Right ventricle myocardium superior (tissue), 1 donor: ENCODE results near the gene ERBIN. TPM values are rescaled to one million over a fixed set of nuclear protein-coding genes. Genes with fewer than 3 reads are reported as not detected.

ENCODE experiments used
- ATAC-seq: fragments of 200-7000 bp; cut with Tn5 transposase; one replicate; pipeline ENCODE4 v1.9.1; 2020; ENCODE audit warnings: mild to moderate bottlenecking; ENCODE audit not compliant: poor library complexity
- DNase-seq: peaks from one replicate; pipeline ENCODE4 v3.0.0-alpha.2; 2020
- intact Hi-C: fragments of 100-400 bp; cut with DNase I; formaldehyde crosslinking; loops from one replicate; pipeline ENCODE4 v1.11.2; 2022
- total RNA-seq: library from RNA; stranded (reverse); fragmentation: NEBNext Ultra II Directional; extraction: Animal tissue kit (Norgen Biotek cat#: 25700); gene quantifications from one replicate; pipeline ENCODE4 v1.2.1, GENCODE V29; 2021
- donor health status: DM: no; HTN: yes; CAD: no; lungs with severe emphysema.

Gene ERBIN
- total RNA-seq, 1 donor from 2014 or later: 34.1 TPM

GRCh38 chr5:65986050-65986451 lies 59.7 kb downstream of the ERBIN start:
- DNase-seq (no peak), ATAC-seq (no peak)

GRCh38 chr5:65986796-65987195 lies 60.4 kb downstream of the ERBIN start:
- intact Hi-C loops: no loop called here
- DNase-seq: no peak
- no peak for ATAC-seq

More at GRCh38 chr5:65986050-65986451, 59.7 kb downstream of the ERBIN start:
- intact Hi-C loops: no loop called here

- DNase-seq: no peak
- no peak for ATAC-seq
- intact Hi-C loops: no loop called here
Observed at GRCh38 chr5:65987982-65988381, 61.6 kb downstream of the ERBIN start.

GRCh38 chr5:65989158-65989557 lies 62.8 kb downstream of the ERBIN start:
- ATAC-seq: no peak
- no peak for DNase-seq
- intact Hi-C loops: no loop called here

- intact Hi-C loops: no loop called here
- DNase-seq: no peak
- no peak for ATAC-seq
Observed at GRCh38 chr5:65992630-65993029, 66.3 kb downstream of the ERBIN start.

- ATAC-seq (no peak), DNase-seq (no peak)
- intact Hi-C loops: no loop called here
Observed at GRCh38 chr5:65994117-65994786, 67.9 kb downstream of the ERBIN start.

- intact Hi-C loops: no loop called here
- ATAC-seq (no peak), DNase-seq (no peak)
Observed at GRCh38 chr5:65999061-65999723, 72.8 kb downstream of the ERBIN start.

- intact Hi-C loops: no loop called here
- ATAC-seq: no peak
- no peak for DNase-seq
Observed at GRCh38 chr5:66001952-66002351, 75.6 kb downstream of the ERBIN start.

- intact Hi-C loops: no loop called here
Observed at GRCh38 chr5:66002415-66002814, 76.0 kb downstream of the ERBIN start.

GRCh38 chr5:66004216-66004615 lies 77.8 kb downstream of the ERBIN start:
- ATAC-seq: no peak
- no peak for DNase-seq
- intact Hi-C loops: no loop called here

More at GRCh38 chr5:66002415-66002814, 76.0 kb downstream of the ERBIN start:
- DNase-seq: no peak
- no peak for ATAC-seq

- intact Hi-C loops: no loop called here
- DNase-seq: no peak
- no peak for ATAC-seq
Observed at GRCh38 chr5:66009277-66009676, 82.9 kb downstream of the ERBIN start.

GRCh38 chr5:66010476-66010875 lies 84.1 kb downstream of the ERBIN start:
- ATAC-seq (no peak), DNase-seq (no peak)
- intact Hi-C loops: no loop called here

GRCh38 chr5:66012271-66012670 lies 85.9 kb downstream of the ERBIN start:
- ATAC-seq (no peak), DNase-seq (no peak)
- intact Hi-C loops: no loop called here

- DNase-seq: no peak
- no peak for ATAC-seq
- intact Hi-C loops: no loop called here
Observed at GRCh38 chr5:66013397-66013796, 87.0 kb downstream of the ERBIN start.

GRCh38 chr5:66013906-66014305 lies 87.5 kb downstream of the ERBIN start:
- intact Hi-C loops: no loop called here
- DNase-seq (no peak), ATAC-seq (no peak)

- DNase-seq (no peak), ATAC-seq (no peak)
- intact Hi-C loops: no loop called here
Observed at GRCh38 chr5:66015196-66015960, 89.0 kb downstream of the ERBIN start.

GRCh38 chr5:66021585-66021984 lies 95.2 kb downstream of the ERBIN start:
- no peak for DNase-seq
- intact Hi-C loops: no loop called here

GRCh38 chr5:66039296-66039695 lies 112.9 kb downstream of the ERBIN start:
- intact Hi-C loops: no loop called here
- DNase-seq: no peak
- ATAC-seq: no peak

More at GRCh38 chr5:66021585-66021984, 95.2 kb downstream of the ERBIN start:
- ATAC-seq: no peak

- intact Hi-C loops: no loop called here
- DNase-seq: no peak
- no peak for ATAC-seq
Observed at GRCh38 chr5:66039701-66040100, 113.3 kb downstream of the ERBIN start.

- no peak for DNase-seq
- no peak for ATAC-seq
- intact Hi-C loops: no loop called here
Observed at GRCh38 chr5:66041627-66042026, 115.3 kb downstream of the ERBIN start.
